HG02973 (cell line): ENCODE results near the gene PFDN2.
"Not testable (repeated sequence)": the region's sequence is repeated elsewhere in the genome, so short reads cannot be mapped to it uniquely, and the experiment has no call there.

Experiments used
- ATAC-seq: cut with Tn5 transposase; IDR thresholded peaks from one replicate; pipeline ENCODE4 v1.9.1; 2021; ENCODE audit warnings: moderate library complexity; ENCODE audit not compliant: unreplicated experiment

PFDN2 gene

DNA sequence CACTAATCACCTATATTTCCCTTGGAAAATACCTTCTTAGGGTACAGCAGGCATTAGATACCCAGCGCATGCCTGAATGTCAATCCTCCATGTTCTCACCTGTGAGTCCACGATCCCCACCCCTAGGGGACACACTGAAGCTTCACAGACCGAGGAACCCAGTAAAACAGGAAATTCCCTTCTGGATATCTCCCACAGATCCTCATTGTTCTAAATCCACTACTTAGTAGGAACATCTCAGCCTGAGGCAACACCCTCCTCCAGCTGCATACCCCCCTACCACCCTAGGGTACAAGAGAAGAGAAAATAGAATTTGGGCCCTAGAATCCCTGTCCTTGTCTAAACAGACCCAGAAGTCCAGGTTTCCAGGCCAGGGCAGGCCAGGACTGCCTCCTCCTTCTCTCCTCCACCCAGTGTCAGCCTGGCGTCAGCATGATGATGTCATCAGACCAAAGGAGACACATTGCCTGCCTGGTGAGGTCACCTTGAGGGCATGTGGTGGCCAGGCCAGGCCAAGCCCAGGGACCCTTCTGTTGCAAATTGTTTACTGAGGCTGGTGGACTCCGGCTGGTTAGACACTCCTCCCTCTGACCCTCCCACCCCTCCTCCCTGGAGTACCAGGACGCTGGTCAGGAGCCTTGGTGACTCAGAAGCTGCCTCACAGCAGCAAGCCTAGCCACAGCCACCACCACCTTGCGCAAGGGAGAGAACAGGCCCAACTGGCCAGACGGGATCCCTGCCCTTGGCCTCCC lies 34.7 kb downstream of the PFDN2 start:
- ATAC-seq, result no peak

DNA sequence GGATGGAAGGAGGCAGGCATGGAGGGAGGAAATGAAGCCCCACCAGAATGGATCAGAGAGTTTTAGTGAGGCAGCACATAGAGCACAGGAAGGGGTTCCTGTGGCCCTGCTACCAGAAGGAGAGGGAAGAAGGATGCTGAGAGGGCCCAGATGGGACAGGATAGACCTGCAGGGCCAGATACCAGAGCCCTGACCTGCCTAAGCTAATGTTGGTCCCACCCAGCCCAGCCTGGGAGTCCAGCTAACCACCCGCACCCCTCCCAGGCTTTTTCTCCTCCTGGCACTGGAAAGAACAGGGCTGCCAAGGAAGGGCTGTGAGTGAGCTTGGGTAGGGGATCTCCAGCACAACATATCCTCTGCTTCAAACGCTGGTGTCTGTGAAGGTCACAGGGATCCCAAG lies 35.4 kb downstream of the PFDN2 start:
- ATAC-seq, result no peak

DNA sequence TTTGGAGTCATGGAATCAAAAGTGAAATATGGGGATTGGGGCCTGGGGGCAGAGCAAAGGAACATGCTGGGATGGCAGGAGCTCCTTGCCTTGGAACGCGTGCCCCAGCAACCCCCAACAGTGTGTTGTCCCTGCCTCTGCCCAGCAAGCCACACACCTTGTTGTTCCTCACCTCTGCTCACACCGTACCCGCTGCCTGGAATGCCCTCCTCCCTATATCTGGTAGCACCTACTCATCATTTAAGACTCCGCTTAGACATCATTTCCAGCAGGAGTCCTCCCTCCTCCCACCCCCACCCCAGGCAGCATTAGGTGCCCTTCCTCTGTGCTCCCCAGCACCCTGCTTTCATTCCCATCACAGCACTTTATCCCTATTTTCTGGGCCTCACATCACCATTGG lies 36.3 kb downstream of the PFDN2 start:
- no peak for ATAC-seq

DNA sequence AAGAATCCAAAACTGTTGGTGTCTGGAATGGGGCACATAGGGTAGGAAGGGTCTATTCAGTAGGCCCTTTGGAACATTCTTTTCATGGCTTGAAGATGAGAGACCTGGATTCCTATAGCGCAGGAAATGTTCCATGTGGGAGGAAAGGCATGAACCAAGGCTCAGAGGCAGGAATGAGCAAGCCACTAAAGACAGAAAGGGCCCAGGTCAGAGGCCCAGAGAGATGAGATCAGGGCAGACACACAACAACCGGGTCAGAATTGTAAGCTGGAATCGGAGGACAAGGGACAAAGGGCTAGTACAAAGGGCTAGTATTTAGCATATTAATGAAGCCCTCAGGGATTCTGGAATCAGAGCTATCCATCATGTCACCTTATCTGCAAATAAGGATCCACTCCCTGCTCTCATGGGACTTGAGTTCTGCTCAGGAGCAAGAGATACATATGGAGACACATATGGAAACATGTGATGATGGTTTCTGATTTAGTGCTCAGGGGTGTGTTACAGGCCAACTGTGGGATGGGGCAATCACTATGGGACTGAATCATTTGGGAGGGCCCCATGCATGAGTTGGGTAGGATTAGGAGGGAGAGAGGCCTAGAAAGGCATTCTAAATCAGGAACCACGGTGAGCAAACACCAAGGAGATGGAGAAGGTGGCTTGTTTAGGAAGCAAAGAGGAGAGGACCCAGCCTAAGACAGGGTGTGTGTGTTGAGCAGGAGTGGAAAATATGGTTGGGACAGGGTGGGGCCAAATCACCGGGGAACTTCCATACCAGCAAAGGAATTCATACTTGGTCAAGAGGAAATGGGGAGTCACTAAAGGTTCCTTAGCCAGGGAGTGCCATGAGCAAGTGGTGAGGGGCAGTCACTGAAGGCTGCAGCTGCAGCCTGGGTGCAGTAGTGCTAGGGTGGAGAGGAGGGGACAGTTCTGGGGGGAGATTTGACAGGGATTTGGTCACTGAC lies 37.1 kb downstream of the PFDN2 start:
- ATAC-seq, result no peak

DNA sequence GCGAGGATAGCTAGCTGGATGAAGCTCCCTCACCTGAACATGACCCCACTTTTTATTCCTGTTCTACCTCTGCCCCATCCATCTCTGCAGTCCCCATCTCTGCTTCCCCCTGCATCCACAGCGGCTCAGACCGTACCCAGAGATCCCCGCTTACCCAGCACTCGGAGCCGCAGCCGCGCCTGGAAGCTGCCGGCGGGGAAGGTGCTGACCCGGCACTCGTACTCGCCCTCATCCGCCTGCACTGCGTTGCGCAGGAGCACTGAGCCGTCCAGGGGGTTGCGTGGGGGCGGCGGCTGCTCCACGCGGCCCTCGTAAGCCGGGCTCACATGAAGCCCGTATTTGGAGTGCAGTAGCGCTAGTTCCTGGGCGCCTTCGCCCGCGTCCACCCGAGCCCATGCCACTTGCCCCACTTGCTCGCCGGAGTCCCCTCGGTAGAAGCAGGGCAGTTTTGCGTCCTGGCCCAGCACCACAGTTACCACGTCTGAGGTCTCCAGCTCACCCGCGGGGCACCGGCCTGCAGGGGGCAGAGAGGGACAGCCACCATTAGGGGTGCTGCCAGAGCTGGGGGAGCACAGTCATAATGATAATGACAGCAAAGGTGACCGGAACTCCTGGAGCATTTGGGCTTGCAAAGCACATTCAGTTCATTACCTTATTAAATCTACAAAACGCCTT lies 38.3 kb downstream of the PFDN2 start:
- ATAC-seq, result no peak

DNA sequence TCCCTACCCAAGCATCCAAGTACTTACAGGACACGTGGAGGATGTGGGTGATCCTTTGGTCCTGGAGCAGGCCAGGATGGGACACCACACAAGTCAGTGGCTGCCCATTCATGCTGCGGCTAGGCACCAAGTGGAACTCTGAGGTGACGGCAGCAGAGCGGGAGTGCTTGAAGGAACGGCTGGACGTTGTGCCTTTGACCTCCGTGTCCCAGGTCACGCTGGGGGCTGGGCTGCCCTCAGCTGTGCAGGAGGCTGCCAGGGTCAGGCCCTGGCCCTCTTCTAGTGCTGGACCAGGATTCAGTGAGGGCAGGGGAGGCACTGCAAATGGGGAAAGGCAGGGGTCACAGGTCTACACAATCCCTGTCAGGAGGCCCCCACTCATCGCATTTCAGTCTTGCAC lies 40.4 kb downstream of the PFDN2 start:
- no peak for ATAC-seq

DNA sequence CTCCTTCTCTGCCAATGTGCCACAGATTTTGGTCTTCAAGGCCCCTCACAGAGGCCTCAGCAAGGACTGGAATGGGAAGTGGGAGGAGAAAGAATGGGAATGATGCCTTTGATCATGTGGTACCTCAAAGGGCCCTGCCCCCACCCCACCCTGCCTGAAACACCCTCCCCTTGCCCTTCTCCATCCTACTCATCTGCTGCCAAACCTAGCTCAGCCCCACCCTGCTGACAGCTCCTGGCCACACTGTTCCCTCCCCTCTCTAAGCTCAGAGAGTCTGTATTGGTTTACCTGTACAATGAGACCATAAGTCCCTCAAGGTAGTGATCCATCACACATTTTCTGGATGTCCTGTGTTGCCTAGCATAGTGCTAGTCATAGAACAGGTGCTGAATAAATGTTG lies 41.4 kb downstream of the PFDN2 start:
- ATAC-seq, result no peak

DNA sequence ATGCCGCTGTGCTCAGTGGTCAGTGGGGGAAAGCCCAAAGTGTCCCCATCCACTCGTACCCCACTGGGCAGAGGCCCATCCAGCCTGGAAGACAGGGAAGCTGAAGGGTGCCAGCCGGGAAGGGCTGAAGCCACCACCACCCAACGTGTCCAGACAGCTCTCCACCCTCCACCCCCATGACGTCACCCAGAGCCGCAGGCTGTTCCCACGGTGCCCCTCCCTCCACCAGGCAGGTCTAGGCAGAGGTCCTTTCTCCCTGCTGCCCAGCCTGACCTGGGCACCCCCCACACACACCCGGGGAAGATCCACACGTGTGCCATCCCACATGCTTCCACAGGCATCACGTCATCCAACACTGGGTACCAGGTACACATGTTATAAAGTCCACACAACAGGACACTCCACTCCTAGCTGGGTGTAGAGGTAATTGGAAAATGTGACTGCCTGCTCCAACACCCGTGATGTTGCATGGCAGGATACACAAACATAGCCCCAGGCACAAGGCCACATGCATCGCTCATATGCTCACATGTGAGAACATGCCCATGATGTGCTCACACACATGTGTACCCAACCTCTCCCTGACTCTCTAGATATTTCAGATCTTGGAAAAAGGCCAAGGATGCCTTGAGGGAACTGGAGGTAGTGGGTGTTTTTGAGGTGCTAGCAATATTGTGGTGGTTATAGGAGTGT lies 43.0 kb downstream of the PFDN2 start:
- ATAC-seq, result no peak

DNA sequence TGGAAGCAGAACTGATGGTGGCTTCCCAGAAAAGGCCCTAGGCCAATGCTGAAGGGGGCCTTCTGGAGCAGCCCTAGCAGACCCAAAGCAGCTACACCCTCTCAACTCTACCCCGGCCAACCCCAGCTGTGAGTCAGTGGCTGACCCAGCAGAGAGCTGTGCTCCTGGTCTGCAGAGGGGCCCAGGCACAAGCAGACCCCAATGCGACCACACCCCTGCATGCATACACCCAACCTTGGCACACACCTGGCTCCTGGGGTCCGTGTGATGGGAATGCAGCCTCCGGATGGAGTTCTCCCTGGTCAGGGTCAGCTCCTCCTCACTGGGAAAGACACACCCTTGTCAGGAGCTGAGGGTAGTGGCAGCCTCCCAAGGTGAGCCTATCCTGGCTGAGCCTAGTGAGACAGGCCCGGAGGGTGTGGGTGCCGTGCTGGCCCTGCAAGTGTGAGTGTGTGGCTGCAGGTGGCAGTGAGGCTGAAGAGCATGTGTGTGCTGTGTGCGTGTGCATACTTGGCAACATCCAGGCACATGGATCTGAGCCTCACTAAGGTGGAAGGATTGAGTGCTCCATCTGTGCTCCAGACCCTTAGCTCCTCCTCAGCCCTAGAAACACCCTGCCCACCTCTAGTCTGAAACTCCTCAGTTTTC lies 44.2 kb downstream of the PFDN2 start:
- no peak for ATAC-seq

DNA sequence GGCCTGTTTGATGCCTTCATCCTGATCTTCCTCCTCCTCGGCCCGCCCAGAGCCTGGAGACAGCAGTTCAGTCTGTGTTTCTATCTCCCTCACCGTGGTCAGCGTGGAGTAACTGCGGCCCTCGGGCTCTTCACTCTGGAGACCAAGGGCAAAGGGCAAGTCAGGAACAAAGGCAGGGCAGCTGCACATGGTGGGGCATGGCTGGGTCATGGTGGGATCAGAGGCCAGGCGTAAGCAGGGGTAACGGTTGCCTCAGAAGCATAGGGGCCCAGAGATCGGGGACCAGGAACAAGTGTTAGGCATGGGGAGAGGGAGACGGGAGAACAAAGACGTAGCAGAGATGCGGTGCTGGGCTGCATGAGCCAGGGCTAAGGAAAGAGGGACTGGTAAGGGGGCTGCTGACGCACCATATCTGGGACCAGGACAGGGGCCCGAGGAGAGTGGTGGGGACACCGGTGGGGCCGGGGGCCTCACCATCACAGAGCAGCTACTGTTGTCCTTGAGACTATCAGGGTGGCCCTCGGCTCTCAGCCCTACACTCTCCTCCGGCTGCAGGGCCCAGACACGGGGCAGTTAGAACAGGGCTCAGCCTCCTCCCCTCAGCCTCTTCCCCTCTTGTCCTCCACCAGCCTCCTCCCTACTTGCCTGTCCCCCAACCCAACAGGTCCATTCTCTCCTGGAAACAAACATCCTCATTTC lies 44.9 kb downstream of the PFDN2 start:
- ATAC-seq, result no peak

DNA sequence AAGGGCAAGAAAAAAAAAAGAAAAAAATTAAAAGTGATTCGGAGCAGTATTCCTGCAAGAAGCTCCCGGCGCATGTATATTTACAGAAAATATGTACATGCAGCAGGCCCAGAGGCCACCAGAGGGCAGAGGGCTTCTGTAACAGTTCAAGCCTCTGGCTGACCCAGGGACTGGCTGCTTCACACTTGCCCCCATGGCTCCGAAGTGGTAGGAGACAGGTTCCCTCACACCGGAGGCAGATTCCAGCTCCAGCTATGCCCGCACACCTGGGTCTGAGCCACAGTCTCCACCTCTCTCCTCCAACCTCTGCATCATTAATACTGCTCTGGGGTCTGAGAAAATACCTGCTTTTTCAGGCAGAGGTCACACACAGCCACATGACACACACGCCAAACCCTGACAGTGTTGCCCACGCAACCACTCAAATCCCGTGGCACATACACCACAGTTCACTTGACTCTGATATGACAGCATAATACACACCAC lies 45.9 kb downstream of the PFDN2 start:
- no peak for ATAC-seq

DNA sequence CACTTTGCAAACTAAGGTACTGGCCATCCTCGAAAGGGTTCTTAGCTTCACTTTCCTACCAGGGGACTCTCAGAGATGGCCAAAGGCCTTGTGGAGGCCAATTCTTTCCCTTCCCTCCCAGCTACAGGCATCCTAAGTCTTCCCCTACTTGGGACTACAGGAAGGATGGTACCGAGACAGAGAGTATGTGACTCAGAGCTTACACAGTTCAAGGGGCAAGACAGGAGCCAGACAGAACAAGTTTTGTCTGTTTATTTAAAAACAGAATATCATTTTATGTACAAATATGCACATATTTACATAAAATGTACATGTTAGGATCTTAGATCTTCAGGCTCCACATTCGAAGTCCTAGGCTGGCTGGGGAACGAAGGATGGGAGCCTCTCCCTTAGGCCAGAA lies 47.1 kb downstream of the PFDN2 start:
- ATAC-seq, result no peak

DNA sequence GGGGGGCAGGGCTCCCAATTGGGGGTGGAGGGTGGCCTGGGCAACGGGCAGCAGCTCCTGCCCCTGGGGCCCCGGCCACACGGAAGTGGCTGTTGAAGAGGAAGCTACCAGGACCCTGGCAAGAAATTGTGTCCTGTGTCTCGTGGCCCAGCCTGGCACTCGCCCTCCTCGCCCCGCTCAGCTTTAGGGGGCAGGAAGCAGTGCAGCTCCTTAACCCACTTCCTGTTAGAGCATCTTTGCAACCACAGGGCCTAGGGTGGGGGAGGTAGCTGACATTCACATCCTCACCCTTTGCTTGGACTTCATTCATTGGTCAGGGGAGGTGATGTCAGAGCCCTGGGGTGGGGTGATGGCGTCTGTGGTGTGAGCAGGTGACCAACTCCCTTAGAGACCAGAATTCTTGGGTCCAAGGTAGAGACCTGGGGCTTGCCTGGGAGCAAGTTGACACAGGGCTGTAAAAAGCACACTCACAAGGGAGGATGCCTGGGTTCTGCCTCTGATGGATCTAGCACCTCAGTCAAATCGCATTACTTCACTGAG lies 48.0 kb downstream of the PFDN2 start, which contains the start of gene ARHGAP30:
TSS of gene ARHGAP30 (minus strand) at position 161 of the 540 bp plus-strand sequence. CDS start 267 bp downstream, outside the sequence.
- peak; percentile 84 for ATAC-seq

DNA sequence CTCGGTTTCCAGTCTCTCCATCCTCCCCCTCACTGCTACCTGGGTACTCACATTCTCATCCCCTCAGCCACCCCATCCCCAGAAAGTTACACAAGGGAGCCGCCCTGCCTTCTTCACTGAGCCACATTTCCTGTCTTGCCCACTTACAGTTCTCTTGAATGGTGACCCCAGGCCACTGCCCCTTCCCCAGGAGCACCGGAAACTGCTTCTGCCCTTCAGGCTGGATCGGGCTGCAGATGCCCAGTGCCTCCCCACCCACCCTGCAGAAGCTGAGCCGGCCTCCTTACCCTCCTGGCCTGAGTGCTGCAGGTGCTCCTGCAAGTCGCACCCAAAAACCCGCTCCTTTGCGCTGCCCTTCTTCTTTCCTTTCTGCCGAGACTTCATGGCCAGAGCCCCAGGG lies 48.6 kb downstream of the PFDN2 start:
- no peak for ATAC-seq

DNA sequence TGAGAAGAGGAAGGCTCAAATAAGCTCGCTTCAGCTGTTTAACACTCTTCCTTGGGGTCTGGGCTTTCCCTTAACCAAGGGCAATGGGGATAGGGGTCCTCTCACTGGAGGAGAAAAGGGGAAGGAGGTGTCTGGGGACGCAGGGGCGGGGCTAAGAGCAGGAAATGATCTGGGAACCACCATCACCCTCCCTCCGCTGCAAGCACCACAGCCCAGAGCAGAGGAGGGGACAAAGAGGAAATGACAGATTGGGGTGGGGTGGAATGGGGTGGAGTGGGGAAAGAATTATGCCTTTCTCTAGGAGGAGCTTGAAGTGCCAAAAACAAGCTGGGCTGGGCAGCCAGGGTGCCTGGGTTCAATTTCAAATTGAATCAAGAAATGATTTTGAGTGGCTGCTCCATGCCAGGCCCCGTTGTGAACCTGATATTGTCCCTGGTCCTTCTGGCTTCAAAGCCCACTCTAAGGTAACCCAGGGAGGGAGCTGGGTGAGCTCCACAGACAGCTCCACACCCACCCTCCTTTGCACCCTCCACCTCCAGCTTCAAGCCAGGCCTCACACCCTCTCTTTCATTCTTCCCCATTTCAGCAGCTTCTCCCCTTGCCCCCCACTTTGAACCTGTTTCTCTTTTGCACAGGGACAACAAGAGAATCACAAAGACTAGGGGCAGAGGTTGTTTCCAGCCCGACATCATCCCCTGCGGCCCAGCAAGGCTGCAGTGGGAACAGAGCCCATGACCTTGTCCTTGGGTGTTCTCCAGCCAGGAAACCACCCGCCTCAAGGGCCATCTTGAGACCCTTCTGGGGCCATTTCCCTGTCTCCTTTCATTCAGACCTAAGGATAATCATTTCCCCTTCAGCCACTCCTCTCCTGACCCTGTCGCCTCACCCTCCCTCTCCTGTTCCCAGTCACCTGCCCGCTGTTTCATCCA lies 49.3 kb downstream of the PFDN2 start:
- peak; percentile 49 for ATAC-seq

DNA sequence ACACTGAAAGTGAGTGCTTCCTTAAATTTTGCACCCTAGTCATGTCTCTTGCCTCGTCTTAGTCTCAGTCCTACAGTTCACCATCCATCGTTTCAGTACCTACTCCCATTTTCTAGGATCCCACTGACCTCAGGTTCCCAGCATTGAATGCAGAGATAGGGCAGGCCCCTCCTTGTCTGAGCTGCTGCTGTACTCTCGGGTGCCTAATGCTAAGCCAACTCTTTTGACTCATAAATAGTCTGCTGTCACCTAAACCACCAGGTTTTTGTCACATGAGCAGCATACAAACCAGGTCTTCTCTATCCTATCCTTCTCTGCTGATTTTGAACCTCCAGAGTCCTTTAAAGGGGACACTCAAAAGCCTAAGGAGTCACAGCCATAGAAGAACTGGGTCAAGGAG lies 51.1 kb downstream of the PFDN2 start:
- ATAC-seq, result no peak

DNA sequence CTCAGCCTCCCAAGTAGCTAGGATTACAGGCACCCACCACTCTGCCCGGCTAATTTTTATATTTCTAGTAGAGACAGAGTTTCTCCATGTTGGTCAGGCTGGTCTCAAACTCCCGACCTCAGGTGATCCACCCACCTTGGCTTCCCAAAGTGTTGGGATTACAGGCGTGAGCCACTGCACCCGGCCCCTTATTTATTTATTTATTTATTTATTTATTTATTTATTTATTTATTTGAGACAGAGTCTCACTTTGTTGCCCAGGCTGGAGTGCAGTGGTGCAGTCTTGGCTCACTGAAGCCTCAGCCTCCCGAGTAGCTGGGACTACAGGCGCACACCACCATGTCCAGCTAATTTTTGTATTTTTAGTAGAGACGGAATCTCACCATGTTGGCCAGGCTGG lies 52.2 kb downstream of the PFDN2 start:
- ATAC-seq, result not testable (repeated sequence)

DNA sequence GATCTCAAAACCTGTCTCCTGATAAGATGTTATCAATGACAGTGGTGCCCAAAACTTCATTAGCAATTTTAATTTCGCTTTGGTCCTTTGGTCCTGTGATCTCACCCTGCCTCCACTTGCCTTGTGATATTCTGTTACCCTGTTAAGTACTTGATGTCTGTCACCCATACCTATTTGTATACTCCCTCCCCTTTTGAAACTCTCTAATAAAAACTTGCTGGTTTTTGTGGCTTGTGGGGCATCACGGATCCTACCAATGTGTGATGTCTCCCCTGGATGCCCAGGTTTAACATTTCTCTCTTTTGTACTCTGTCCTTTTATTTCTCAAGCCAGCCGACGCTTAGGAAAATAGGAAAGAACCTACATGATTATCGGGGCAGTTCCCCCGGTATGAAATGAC lies 53.9 kb downstream of the PFDN2 start:
- not testable (repeated sequence) for ATAC-seq
